SK-N-SH treated with all-trans-retinoic acid at 6 μM for 48 hours (cell line): Measurements from ENCODE around the gene JAM2.

ENCODE experiments used
- ATAC-seq: fragments of 200-7000 bp; cut with Tn5 transposase; 3 replicates; pipeline ENCODE4 v1.9.1; 2020; ENCODE audit warnings: mild to moderate bottlenecking, moderate library complexity
- ARNTL ChIP-seq: fragments of 450-650 bp; formaldehyde crosslinking; IDR thresholded peaks from 2 replicates; pipeline ENCODE4 v1.5.0; 2020; ENCODE audit warnings: low read depth, mild to moderate bottlenecking, moderate library complexity, borderline replicate concordance
- BACH2 ChIP-seq: fragments of 250-450 bp; sonication (Bioruptor Pico); IDR thresholded peaks from 2 replicates; pipeline ENCODE4 v1.9.0; 2021; ENCODE audit warnings: mild to moderate bottlenecking, borderline replicate concordance
- CSDC2 ChIP-seq: fragments of 250-450 bp; sonication (Bioruptor Pico); IDR thresholded peaks from 2 replicates; pipeline ENCODE4 v1.5.0; 2020; ENCODE audit warnings: mild to moderate bottlenecking, moderate library complexity
- ESRRG ChIP-seq: fragments of 250-450 bp; sonication (Bioruptor Pico); IDR thresholded peaks from 2 replicates; pipeline ENCODE4 v1.6.1; 2021; ENCODE audit warnings: mild to moderate bottlenecking
- GLIS3 ChIP-seq: fragments of 250-450 bp; sonication (Bioruptor Pico); IDR thresholded peaks from 2 replicates; pipeline ENCODE4 v1.5.0; 2020; ENCODE audit warnings: mild to moderate bottlenecking, moderate library complexity
- OSR1 ChIP-seq: fragments of 250-450 bp; sonication (Bioruptor Pico); IDR thresholded peaks from 2 replicates; pipeline ENCODE4 v1.8.0; 2022; ENCODE audit warnings: moderate library complexity, mild to moderate bottlenecking, inconsistent platforms
- PATZ1 ChIP-seq: fragments of 250-450 bp; sonication (Bioruptor Pico); IDR thresholded peaks from 2 replicates; pipeline ENCODE4 v1.8.0; 2020; ENCODE audit warnings: mild to moderate bottlenecking, moderate library complexity, borderline replicate concordance
- POU6F1 ChIP-seq: fragments of 250-450 bp; sonication (Bioruptor Pico); IDR thresholded peaks from 2 replicates; pipeline ENCODE4 v1.8.0; 2021; ENCODE audit warnings: low read depth, mild to moderate bottlenecking, moderate library complexity, borderline replicate concordance
- PPARA ChIP-seq: fragments of 250-450 bp; sonication (Bioruptor Pico); IDR thresholded peaks from 2 replicates; pipeline ENCODE4 v1.5.0; 2020; ENCODE audit warnings: mild to moderate bottlenecking, borderline replicate concordance
- RARB ChIP-seq: fragments of 250-450 bp; sonication (Bioruptor Pico); IDR thresholded peaks from 2 replicates; pipeline ENCODE4 v1.8.0; 2021; ENCODE audit warnings: mild to moderate bottlenecking, moderate library complexity
- SNAI2 ChIP-seq: fragments of 250-450 bp; sonication (Bioruptor Pico); IDR thresholded peaks from 2 replicates; pipeline ENCODE4 v1.5.0; 2020; ENCODE audit warnings: mild to moderate bottlenecking, moderate library complexity
- TCF4 ChIP-seq: fragments of 250-450 bp; sonication (Bioruptor Pico); IDR thresholded peaks from 2 replicates; pipeline ENCODE4 v1.8.0; 2021; ENCODE audit warnings: mild to moderate bottlenecking, moderate library complexity, borderline replicate concordance
- TOX ChIP-seq: fragments of 250-450 bp; sonication (Bioruptor Pico); IDR thresholded peaks from 2 replicates; pipeline ENCODE4 v1.8.0; 2021; ENCODE audit warnings: mild to moderate bottlenecking, moderate library complexity, borderline replicate concordance
- ZC3H10 ChIP-seq: fragments of 250-450 bp; sonication (Bioruptor Pico); IDR thresholded peaks from 2 replicates; pipeline ENCODE4 v1.5.1; 2021; ENCODE audit warnings: mild to moderate bottlenecking, moderate library complexity
- ZFP3 ChIP-seq: fragments of 250-450 bp; sonication (Bioruptor Pico); IDR thresholded peaks from 2 replicates; pipeline ENCODE4 v1.5.0; 2020; ENCODE audit warnings: mild to moderate bottlenecking, moderate library complexity
- ZFP30 ChIP-seq: fragments of 450-650 bp; formaldehyde crosslinking; IDR thresholded peaks from 2 replicates; pipeline ENCODE4 v1.5.0; 2022; ENCODE audit warnings: mild to moderate bottlenecking, moderate library complexity
- ZNF565 ChIP-seq: fragments of 450-650 bp; formaldehyde crosslinking; conservative IDR thresholded peaks from 2 replicates; pipeline ENCODE4 v1.5.0; 2020; ENCODE audit warnings: low read depth, mild to moderate bottlenecking, moderate library complexity
- ZNF70 ChIP-seq: fragments of 450-650 bp; formaldehyde crosslinking; IDR thresholded peaks from 2 replicates; pipeline ENCODE4 v1.5.0; 2020; ENCODE audit warnings: mild to moderate bottlenecking, moderate library complexity
- ZNF8 ChIP-seq: fragments of 450-650 bp; formaldehyde crosslinking; IDR thresholded peaks from 2 replicates; pipeline ENCODE4 v1.5.0; 2020; ENCODE audit warnings: mild to moderate bottlenecking, moderate library complexity
- TF ChIP-seq, protein P1 (sequence below): fragments of 250-450 bp; sonication (Bioruptor Pico); IDR thresholded peaks from 2 replicates; pipeline ENCODE4 v1.5.0; 2020; ENCODE audit warnings: mild to moderate bottlenecking, moderate library complexity
- TF ChIP-seq, protein P2 (sequence below): fragments of 250-450 bp; sonication (Bioruptor Pico); IDR thresholded peaks from 2 replicates; pipeline ENCODE4 v1.5.1; 2020; ENCODE audit warnings: low read depth, mild to moderate bottlenecking, moderate library complexity

Gene JAM2

GRCh38 chr21:25657140-25657539, 18.1 kb downstream of the JAM2 start:
- ATAC-seq = no peak
- TF ChIP-seq ZFP30 (CRISPR knock-in tag) = no peak
- TF ChIP-seq POU6F1 (CRISPR knock-in tag) = no peak
- TF ChIP-seq ZNF565 = no peak
- no peak for TF ChIP-seq ZNF70
- TF ChIP-seq ESRRG (CRISPR knock-in tag) = no peak
- TF ChIP-seq SNAI2 (CRISPR knock-in tag) = no peak
- no peak for TF ChIP-seq ARNTL
- no peak for TF ChIP-seq GLIS3 (CRISPR knock-in tag)
- TF ChIP-seq CSDC2 = no peak
- TF ChIP-seq, protein P1, sequence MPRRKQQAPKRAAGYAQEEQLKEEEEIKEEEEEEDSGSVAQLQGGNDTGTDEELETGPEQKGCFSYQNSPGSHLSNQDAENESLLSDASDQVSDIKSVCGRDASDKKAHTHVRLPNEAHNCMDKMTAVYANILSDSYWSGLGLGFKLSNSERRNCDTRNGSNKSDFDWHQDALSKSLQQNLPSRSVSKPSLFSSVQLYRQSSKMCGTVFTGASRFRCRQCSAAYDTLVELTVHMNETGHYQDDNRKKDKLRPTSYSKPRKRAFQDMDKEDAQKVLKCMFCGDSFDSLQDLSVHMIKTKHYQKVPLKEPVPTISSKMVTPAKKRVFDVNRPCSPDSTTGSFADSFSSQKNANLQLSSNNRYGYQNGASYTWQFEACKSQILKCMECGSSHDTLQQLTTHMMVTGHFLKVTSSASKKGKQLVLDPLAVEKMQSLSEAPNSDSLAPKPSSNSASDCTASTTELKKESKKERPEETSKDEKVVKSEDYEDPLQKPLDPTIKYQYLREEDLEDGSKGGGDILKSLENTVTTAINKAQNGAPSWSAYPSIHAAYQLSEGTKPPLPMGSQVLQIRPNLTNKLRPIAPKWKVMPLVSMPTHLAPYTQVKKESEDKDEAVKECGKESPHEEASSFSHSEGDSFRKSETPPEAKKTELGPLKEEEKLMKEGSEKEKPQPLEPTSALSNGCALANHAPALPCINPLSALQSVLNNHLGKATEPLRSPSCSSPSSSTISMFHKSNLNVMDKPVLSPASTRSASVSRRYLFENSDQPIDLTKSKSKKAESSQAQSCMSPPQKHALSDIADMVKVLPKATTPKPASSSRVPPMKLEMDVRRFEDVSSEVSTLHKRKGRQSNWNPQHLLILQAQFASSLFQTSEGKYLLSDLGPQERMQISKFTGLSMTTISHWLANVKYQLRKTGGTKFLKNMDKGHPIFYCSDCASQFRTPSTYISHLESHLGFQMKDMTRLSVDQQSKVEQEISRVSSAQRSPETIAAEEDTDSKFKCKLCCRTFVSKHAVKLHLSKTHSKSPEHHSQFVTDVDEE (CRISPR knock-in tag) = no peak
- no peak for TF ChIP-seq BACH2 (CRISPR knock-in tag)

DNA sequence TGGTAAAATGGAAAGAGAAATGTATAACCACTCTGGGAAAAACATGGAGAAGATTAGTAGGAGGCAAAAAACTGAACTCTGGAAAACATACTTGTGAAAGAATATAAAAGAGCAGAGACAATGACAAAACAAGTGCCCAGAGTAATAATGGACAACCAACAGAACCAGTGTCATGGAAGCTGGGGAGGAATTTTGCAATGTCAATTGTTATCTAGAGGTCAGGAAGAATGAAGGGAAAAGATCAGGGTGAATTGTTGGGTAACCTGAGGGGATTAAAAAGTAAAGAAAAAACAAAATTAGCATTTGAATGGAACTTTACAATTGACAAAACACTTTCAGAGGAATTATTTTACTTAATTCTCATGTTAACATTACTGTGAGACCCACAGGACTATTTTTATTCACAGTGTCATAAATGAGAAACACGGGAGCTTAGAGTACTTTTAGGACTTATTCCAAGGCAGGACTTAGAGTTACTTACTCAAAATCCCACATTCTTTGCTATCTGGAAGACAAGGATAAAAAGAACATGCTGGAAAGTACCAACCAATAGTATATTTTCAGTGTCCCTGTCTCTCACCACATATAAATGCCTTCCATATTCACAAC, 19.5 kb downstream of the JAM2 start:
- TF ChIP-seq TCF4 (CRISPR knock-in tag) (no peak), ARNTL (no peak), POU6F1 (CRISPR knock-in tag) (no peak), ZNF70 (no peak), ZNF8 (no peak), GLIS3 (CRISPR knock-in tag) (no peak), BACH2 (CRISPR knock-in tag) (no peak), TOX (CRISPR knock-in tag) (no peak)
- no peak for ATAC-seq

DNA sequence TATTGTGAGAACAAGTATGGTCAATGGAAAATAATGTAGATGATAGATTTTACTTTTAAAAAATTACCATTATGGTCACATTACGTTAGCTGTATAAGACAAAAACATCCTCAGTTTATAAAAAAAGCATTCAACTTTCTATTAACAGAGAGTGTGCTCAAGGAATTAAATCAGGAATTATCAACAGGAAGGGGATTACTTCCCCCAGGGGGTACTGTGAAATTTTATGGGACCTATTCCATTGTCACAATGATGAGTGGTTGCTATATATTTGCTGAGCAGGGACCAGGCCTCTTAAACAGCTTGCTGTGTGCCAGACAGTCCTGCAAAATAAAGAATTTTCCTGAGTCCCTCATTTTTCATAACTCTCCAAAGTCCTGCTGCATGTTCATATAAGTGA, 21.2 kb downstream of the JAM2 start:
- TF ChIP-seq RARB = no peak
- TF ChIP-seq OSR1 (CRISPR knock-in tag) = no peak
- no peak for TF ChIP-seq PATZ1 (CRISPR knock-in tag)
- no peak for ATAC-seq

DNA sequence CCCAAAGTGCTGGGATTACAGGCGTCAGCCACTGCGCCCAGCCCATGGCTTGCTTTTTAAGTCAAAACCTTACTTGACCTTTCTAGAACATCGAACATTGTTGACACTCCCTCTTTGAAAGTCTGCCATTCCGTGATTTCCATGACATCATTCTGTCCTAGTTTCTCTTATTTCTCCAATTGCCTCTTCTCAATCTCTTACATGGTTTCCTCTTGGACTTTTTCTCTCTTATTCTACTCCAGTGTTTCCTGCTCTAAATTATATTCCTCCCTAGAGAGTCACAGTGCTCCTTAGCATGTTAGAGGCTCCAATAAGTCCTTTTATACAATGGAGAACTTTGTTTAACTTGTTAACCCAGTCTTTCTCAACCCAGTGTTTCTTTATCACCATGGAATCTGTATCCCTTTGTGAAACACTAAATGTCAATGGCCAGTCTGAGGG, 25.5 kb downstream of the JAM2 start:
- TF ChIP-seq ZC3H10 (CRISPR knock-in tag) = no peak
- TF ChIP-seq OSR1 (CRISPR knock-in tag) = no peak
- TF ChIP-seq, protein P2, sequence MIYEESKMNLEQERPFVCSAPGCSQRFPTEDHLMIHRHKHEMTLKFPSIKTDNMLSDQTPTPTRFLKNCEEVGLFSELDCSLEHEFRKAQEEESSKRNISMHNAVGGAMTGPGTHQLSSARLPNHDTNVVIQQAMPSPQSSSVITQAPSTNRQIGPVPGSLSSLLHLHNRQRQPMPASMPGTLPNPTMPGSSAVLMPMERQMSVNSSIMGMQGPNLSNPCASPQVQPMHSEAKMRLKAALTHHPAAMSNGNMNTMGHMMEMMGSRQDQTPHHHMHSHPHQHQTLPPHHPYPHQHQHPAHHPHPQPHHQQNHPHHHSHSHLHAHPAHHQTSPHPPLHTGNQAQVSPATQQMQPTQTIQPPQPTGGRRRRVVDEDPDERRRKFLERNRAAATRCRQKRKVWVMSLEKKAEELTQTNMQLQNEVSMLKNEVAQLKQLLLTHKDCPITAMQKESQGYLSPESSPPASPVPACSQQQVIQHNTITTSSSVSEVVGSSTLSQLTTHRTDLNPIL (CRISPR knock-in tag) = no peak
- no peak for TF ChIP-seq CSDC2
- TF ChIP-seq, protein P1 (CRISPR knock-in tag) = no peak
- no peak for TF ChIP-seq PPARA (CRISPR knock-in tag)
- TF ChIP-seq ZFP3 (CRISPR knock-in tag) = no peak
- no peak for TF ChIP-seq TOX (CRISPR knock-in tag)
- no peak for TF ChIP-seq TCF4 (CRISPR knock-in tag)

More for the DNA sequence above, 25.5 kb downstream of the JAM2 start:
- no peak for ATAC-seq
